Astrocyte of the spinal cord (primary cell): ENCODE measurements around the gene HOXD8.

Experiments used
- DNase-seq: peaks from one replicate; pipeline ENCODE4 v3.0.0; 2011; ENCODE audit warnings: low read depth, low spot score
- H3K4me3 ChIP-seq: 2 replicates; pipeline ENCODE4 v1.5.1; 2011; ENCODE audit warnings: low read depth, mild to moderate bottlenecking, low read length, moderate library complexity
- CTCF ChIP-seq: IDR thresholded peaks from 2 replicates; pipeline ENCODE4 v1.5.1; 2012; ENCODE audit warnings: low read depth, mild to moderate bottlenecking, low read length, inconsistent platforms
- in situ Hi-C: cut with HindIII; loops from 2 replicates; pipeline ENCODE4 v1.10.0; 2017; ENCODE audit warnings: low sequenced_read_pairs

The HOXD8 gene

DNA sequence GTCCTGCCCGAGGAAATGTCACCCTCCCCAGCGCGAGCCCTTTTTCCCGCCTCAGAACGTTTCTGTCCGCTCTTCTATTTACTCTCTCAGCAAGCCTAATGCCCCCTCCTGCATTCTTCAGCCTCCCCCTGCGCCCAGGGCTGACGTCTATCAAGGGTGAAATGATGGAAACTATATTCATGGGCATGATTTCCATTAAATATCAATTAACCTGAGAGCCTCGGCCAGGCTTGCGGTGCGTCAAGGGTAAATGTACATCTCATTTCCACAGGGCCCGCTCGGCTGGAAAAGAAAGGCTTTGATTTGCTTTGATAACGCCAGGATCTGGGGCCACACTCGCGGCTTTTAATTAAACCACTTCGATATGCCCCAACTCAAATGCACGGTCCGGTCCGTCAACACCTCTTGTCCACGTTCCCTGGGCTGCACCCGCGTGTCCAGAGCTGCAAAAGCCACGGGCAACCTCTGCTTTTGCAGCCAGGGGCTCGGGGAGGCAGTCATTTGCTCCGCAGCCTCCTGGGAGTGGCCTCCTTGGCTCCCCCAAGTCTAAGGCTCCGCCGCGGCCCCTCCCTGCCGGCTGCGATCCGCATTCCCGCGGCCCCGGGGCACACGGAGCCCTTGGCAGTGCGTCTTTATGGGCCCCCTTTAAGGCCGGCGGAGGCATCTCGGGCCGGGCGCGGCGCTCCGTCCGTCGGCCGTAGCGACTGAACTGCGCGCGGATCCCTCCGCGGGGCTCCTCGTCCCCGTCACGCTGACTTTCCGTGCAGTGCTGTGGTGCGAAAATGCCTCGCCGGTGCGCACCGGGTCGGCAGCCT lies at the start of gene HOXD8:
HOXD8 (plus strand) TSS at position 724 of the 815 bp plus-strand sequence. CDS start 662 bp downstream, outside the sequence.
- in situ Hi-C loops: no loop called here
- peak; percentile 80 for DNase-seq
- no peak for TF ChIP-seq CTCF
- H3K4me3 ChIP-seq: peak within 1 kb of the TSS; percentile 39

DNA sequence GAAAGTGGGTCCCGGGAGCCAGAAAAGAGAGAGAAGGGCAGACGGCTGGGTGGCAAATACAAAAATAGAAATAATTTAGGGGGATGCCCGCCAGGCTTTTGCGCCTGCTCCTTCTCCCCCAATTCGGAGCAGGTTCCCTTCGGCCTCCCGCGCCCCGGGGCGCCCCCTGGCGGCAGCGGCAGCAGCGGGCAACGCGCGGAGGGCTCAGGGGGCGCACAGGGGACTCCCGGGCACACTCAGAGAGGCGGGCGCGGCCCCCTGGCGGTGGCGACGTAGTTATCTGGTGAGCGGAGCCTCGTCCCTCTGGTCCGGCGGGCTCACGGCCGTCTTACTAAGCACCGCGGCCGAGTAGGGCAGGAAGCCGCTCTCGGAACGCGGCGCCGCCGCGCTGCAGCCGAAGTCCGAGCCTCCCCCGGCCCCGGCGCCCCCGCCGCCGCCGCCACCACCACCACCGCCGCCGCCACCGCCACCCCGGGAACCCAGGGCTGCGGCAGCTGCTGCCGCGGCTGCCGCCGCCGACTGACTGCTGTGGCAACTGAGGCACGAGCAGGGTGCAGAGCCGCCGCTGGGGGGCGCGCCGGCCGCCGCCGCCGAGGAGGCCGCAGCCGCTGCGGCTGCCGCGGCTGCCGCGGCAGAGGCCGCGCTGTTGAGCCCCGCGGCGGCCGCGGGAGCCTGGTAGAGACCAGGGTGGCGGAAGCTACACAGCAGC lies 49.5 kb upstream of the HOXD8 start:
- in situ Hi-C loops: no loop called here
- peak; percentile 55 for TF ChIP-seq CTCF
- H3K4me3 ChIP-seq: no peak overlapping the region
- DNase-seq: no peak

DNA sequence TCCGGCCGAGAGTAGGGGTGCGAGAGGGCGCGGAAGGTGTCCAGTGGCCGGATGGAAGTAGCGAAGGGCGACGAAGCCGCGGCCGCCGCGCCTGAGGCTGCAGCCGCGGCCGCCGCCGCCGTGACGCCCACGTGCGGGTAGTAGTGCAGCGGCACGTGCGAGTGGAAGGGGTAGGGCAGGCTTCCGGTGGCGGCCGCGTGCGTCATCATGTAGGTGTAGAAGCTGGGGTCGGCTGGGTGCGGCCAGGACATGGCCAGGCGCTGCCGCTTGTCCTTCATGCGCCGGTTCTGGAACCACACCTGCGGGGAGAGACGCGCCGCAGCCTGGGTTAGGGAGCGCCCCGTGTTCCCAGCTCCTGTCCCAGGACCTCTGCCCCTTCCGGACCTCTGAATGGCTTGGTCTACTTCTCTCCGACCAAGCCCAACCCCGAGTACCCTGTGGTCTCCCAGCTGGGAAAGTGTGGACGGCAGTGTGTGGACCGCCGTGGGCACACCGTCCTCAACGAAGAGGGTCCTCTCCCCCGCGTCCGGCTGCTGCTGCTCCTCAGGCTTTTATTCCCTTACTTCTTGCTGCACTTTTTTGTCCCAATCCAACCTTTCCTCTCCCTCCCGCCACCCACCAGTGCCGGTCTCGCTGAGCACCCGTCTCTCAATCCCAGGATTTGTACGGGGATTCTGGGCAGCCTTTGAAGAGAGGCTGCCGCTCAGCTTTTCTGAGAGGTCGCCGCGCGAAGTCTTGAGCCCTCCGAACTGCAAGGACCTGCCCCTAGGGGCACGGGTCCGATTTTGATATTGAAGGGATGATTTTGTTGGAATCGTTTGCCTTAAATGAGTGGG lies 48.7 kb upstream of the HOXD8 start:
- H3K4me3 ChIP-seq: no peak overlapping the region
- DNase-seq: no peak
- in situ Hi-C loops: no loop called here
- TF ChIP-seq CTCF: no peak

DNA sequence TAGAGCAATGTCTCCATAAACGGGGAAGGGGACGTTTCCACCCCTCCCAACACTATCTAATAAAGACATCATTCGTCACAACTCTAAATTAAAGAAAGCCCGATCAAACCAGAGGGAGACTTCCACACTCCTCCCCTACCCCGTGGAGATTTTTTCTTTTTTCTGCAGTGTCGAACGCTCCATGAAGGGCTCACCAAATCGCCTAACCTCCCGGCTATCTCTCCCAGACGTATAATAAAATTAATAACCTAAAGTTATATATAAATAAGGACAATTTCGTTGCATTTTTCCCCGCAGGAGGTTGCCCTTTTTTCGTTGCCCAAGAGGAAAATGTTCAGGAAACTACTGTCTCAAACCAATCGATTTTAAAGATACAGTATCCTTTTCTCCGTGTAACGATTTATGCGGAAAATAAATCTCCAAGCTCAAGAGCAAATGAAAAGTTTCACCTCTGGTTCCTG lies 48.1 kb upstream of the HOXD8 start:
- no peak for TF ChIP-seq CTCF
- DNase-seq: peak; percentile 23
- H3K4me3 ChIP-seq: no peak overlapping the region
- in situ Hi-C loops: no loop called here

DNA sequence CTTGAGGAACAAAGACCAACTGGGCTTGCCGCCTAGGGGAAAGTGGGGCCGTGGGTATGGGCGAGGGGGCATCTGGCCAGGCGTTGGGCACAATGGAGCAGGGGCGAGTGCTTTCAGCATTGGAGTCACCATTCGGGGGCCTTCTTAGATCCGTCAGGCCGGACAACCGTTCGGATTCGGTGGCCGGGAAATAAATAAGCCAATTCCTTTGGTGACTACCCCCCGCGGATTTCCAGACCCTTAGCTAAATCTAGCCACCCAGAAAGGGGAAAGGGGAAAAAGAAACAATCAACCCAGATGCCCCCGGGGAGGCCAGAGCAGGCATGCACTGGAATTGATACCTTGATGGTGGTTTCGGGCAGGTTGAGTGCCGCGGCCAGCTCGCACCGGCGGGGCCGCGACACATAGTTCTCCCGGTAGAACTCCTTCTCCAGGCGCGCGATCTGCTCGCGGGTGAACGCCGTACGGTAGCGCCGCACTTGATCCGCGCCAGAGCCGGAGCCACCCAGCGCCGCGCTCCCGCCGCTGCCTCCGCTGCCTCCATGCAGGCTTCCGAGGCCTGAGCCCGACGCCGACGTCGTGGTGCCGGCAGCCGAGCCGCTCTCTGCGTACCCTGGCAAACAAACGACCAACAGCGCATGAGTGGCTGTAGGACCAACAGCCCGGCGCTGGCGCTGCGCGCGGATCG lies 47.5 kb upstream of the HOXD8 start:
- TF ChIP-seq CTCF: no peak
- in situ Hi-C loops: no loop called here
- no peak overlapping the region for H3K4me3 ChIP-seq
- DNase-seq: no peak

DNA sequence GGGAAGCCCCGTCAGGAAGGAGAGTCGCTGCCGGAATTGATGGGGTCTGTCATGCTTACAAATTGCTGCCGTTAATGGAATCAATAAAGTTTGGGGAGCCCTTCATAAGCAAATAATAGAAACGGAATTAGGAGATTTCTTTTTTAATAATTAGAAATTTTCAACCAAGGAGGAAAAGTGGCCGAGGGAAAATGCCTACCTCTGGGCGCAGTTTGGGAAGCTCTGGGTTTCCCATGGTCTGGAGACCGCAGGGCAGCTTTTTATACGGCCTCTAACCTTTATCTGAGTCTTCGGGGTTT lies 47.0 kb upstream of the HOXD8 start:
- in situ Hi-C loops: no loop called here
- DNase-seq: no peak
- no peak for TF ChIP-seq CTCF
- no peak overlapping the region for H3K4me3 ChIP-seq
